SK-N-SH treated with all-trans-retinoic acid at 6 μM for 48 hours (cell line): ENCODE measurements around the gene KMT2B.

Source experiments
- ARNTL ChIP-seq: fragments of 450-650 bp; formaldehyde crosslinking; IDR thresholded peaks from 2 replicates; pipeline ENCODE4 v1.5.0; 2020; ENCODE audit warnings: low read depth, mild to moderate bottlenecking, moderate library complexity, borderline replicate concordance
- BACH2 ChIP-seq: fragments of 250-450 bp; sonication (Bioruptor Pico); IDR thresholded peaks from 2 replicates; pipeline ENCODE4 v1.9.0; 2021; ENCODE audit warnings: mild to moderate bottlenecking, borderline replicate concordance
- CSDC2 ChIP-seq: fragments of 250-450 bp; sonication (Bioruptor Pico); IDR thresholded peaks from 2 replicates; pipeline ENCODE4 v1.5.0; 2020; ENCODE audit warnings: mild to moderate bottlenecking, moderate library complexity
- GLIS3 ChIP-seq: fragments of 250-450 bp; sonication (Bioruptor Pico); IDR thresholded peaks from 2 replicates; pipeline ENCODE4 v1.5.0; 2020; ENCODE audit warnings: mild to moderate bottlenecking, moderate library complexity
- ISL1 ChIP-seq: fragments of 250-450 bp; sonication (Bioruptor Pico); IDR thresholded peaks from 2 replicates; pipeline ENCODE4 v2.1.2; 2022; ENCODE audit warnings: mild to moderate bottlenecking, moderate library complexity
- OSR1 ChIP-seq: fragments of 250-450 bp; sonication (Bioruptor Pico); IDR thresholded peaks from 2 replicates; pipeline ENCODE4 v1.8.0; 2022; ENCODE audit warnings: moderate library complexity, mild to moderate bottlenecking, inconsistent platforms
- PATZ1 ChIP-seq: fragments of 250-450 bp; sonication (Bioruptor Pico); IDR thresholded peaks from 2 replicates; pipeline ENCODE4 v1.8.0; 2020; ENCODE audit warnings: mild to moderate bottlenecking, moderate library complexity, borderline replicate concordance
- PPARA ChIP-seq: fragments of 250-450 bp; sonication (Bioruptor Pico); IDR thresholded peaks from 2 replicates; pipeline ENCODE4 v1.5.0; 2020; ENCODE audit warnings: mild to moderate bottlenecking, borderline replicate concordance
- RARB ChIP-seq: fragments of 250-450 bp; sonication (Bioruptor Pico); IDR thresholded peaks from 2 replicates; pipeline ENCODE4 v1.8.0; 2021; ENCODE audit warnings: mild to moderate bottlenecking, moderate library complexity
- SNAI2 ChIP-seq: fragments of 250-450 bp; sonication (Bioruptor Pico); IDR thresholded peaks from 2 replicates; pipeline ENCODE4 v1.5.0; 2020; ENCODE audit warnings: mild to moderate bottlenecking, moderate library complexity
- ZNF565 ChIP-seq: fragments of 450-650 bp; formaldehyde crosslinking; conservative IDR thresholded peaks from 2 replicates; pipeline ENCODE4 v1.5.0; 2020; ENCODE audit warnings: low read depth, mild to moderate bottlenecking, moderate library complexity
- TF ChIP-seq, protein P1 (sequence below): fragments of 250-450 bp; sonication (Bioruptor Pico); IDR thresholded peaks from 2 replicates; pipeline ENCODE4 v1.8.0; 2021; ENCODE audit warnings: low read depth, mild to moderate bottlenecking, moderate library complexity, borderline replicate concordance
- TF ChIP-seq, protein P2 (sequence below): fragments of 250-450 bp; sonication (Bioruptor Pico); IDR thresholded peaks from 2 replicates; pipeline ENCODE4 v1.5.1; 2021; ENCODE audit warnings: mild to moderate bottlenecking, moderate library complexity
- TF ChIP-seq, protein P3 (sequence below): fragments of 250-450 bp; sonication (Bioruptor Pico); IDR thresholded peaks from 2 replicates; pipeline ENCODE4 v1.5.0; 2020; ENCODE audit warnings: mild to moderate bottlenecking, moderate library complexity

- TF ChIP-seq, protein P1, sequence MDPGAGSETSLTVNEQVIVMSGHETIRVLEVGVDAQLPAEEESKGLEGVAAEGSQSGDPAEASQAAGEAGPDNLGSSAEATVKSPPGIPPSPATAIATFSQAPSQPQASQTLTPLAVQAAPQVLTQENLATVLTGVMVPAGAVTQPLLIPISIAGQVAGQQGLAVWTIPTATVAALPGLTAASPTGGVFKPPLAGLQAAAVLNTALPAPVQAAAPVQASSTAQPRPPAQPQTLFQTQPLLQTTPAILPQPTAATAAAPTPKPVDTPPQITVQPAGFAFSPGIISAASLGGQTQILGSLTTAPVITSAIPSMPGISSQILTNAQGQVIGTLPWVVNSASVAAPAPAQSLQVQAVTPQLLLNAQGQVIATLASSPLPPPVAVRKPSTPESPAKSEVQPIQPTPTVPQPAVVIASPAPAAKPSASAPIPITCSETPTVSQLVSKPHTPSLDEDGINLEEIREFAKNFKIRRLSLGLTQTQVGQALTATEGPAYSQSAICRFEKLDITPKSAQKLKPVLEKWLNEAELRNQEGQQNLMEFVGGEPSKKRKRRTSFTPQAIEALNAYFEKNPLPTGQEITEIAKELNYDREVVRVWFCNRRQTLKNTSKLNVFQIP (CRISPR knock-in tag): no peak
- TF ChIP-seq, protein P2, sequence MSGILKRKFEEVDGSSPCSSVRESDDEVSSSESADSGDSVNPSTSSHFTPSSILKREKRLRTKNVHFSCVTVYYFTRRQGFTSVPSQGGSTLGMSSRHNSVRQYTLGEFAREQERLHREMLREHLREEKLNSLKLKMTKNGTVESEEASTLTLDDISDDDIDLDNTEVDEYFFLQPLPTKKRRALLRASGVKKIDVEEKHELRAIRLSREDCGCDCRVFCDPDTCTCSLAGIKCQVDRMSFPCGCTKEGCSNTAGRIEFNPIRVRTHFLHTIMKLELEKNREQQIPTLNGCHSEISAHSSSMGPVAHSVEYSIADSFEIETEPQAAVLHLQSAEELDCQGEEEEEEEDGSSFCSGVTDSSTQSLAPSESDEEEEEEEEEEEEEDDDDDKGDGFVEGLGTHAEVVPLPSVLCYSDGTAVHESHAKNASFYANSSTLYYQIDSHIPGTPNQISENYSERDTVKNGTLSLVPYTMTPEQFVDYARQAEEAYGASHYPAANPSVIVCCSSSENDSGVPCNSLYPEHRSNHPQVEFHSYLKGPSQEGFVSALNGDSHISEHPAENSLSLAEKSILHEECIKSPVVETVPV: no peak
- TF ChIP-seq, protein P3, sequence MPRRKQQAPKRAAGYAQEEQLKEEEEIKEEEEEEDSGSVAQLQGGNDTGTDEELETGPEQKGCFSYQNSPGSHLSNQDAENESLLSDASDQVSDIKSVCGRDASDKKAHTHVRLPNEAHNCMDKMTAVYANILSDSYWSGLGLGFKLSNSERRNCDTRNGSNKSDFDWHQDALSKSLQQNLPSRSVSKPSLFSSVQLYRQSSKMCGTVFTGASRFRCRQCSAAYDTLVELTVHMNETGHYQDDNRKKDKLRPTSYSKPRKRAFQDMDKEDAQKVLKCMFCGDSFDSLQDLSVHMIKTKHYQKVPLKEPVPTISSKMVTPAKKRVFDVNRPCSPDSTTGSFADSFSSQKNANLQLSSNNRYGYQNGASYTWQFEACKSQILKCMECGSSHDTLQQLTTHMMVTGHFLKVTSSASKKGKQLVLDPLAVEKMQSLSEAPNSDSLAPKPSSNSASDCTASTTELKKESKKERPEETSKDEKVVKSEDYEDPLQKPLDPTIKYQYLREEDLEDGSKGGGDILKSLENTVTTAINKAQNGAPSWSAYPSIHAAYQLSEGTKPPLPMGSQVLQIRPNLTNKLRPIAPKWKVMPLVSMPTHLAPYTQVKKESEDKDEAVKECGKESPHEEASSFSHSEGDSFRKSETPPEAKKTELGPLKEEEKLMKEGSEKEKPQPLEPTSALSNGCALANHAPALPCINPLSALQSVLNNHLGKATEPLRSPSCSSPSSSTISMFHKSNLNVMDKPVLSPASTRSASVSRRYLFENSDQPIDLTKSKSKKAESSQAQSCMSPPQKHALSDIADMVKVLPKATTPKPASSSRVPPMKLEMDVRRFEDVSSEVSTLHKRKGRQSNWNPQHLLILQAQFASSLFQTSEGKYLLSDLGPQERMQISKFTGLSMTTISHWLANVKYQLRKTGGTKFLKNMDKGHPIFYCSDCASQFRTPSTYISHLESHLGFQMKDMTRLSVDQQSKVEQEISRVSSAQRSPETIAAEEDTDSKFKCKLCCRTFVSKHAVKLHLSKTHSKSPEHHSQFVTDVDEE: no peak
- no peak for TF ChIP-seq OSR1 (CRISPR knock-in tag)
- TF ChIP-seq ISL1 (CRISPR knock-in tag): no peak
- TF ChIP-seq PATZ1: no peak
- no peak for TF ChIP-seq GLIS3 (CRISPR knock-in tag)
- no peak for TF ChIP-seq ZNF565 (CRISPR knock-in tag)
- no peak for TF ChIP-seq BACH2 (CRISPR knock-in tag)
- TF ChIP-seq SNAI2 (CRISPR knock-in tag): no peak
- no peak for TF ChIP-seq CSDC2 (CRISPR knock-in tag)
- TF ChIP-seq PPARA (CRISPR knock-in tag): no peak
- TF ChIP-seq RARB (CRISPR knock-in tag): no peak
- no peak for TF ChIP-seq ARNTL (CRISPR knock-in tag)
Observed at GRCh38 chr19:35715355-35715809, 2.4 kb upstream of the KMT2B start.
